GM12878 (cell line): ENCODE data around the gene SCAP. TPM values are rescaled to one million over a fixed set of nuclear protein-coding genes. Genes with fewer than 3 reads are reported as not detected.

Experiments
- ATAC-seq: fragments of 200-7000 bp; cut with Tn5 transposase; 3 replicates; pipeline ENCODE4 v1.9.1; 2020; ENCODE audit warnings: mild to moderate bottlenecking, moderate library complexity
- BruUV-seq: library from RNA; stranded (reverse); fragments of 400-500 nt; replicated peaks from 2 replicates; lab custom pipeline; 2021; lab: Mats Ljungman, UMichigan
- CTCF ChIA-PET: fragments of 300-600 bp; sonication (Branson Sonifier 250); formaldehyde crosslinking; extraction: SDS; loops from one replicate; lab custom pipeline; 2021; ENCODE audit warnings: inconsistent platforms; lab: Yijun Ruan, JAX
- POLR2A ChIA-PET: fragments of 350-600 bp; formaldehyde crosslinking; extraction: SDS; loops from one replicate; lab custom pipeline; 2021; ENCODE audit warnings: inconsistent platforms; lab: Charles Lee
- RAD21 ChIA-PET: fragments of 300-600 bp; sonication (Branson Sonifier 250); formaldehyde crosslinking; loops from one replicate; lab custom pipeline; 2023; ENCODE audit warnings: antibody characterized with exemption; ENCODE audit not compliant: unreplicated experiment; lab: Charles Lee
- SMC1A ChIA-PET: fragments of 300-600 bp; sonication (Branson Sonifier 250); formaldehyde crosslinking; loops from one replicate; lab custom pipeline; 2023; ENCODE audit not compliant: unreplicated experiment, uncharacterized antibody; lab: Charles Lee
- DNase-seq: peaks from one replicate; pipeline ENCODE4 v3.0.0-alpha.2; 2011; ENCODE audit warnings: low read depth, low spot score
- FAIRE-seq: peaks from 3 replicates; lab custom pipeline; 2011; peaks lifted over from hg19 to GRCh38; lab: Jason Lieb, UNC
- H2AFZ ChIP-seq: 2 replicates; pipeline ENCODE4 v1.6.0; 2011; ENCODE audit warnings: low read depth, low read length, control low read depth; ENCODE audit not compliant: control insufficient read depth
- H3K27ac ChIP-seq: 2 replicates; pipeline ENCODE4 v1.5.1; 2011; ENCODE audit warnings: control low read depth; ENCODE audit not compliant: control insufficient read depth, insufficient read depth
- H3K27me3 ChIP-seq, 2 experiments: replicated peaks in 1 of 2; 2 replicates each; pipeline versions ENCODE4 v1.6.0 to v1.6.1; 2011; ENCODE audit warnings: low read length in 1 of 2; ENCODE audit not compliant: control insufficient read depth in 2 of 2, insufficient read depth in 2 of 2
- H3K36me3 ChIP-seq, 2 experiments: 2 replicates each; pipeline ENCODE4 v1.5.1; 2011; ENCODE audit warnings: low read length in 1 of 2; ENCODE audit not compliant: control insufficient read depth in 2 of 2, insufficient read depth in 2 of 2
- H3K4me1 ChIP-seq: 2 replicates; pipeline ENCODE4 v1.6.1; 2011; ENCODE audit warnings: mild to moderate bottlenecking, low read length, moderate library complexity, mixed read lengths; ENCODE audit not compliant: control insufficient read depth, insufficient read depth
- H3K4me2 ChIP-seq: 2 replicates; pipeline ENCODE4 v1.6.0; 2011; ENCODE audit warnings: control low read depth; ENCODE audit not compliant: control insufficient read depth, insufficient read depth
- H3K4me3 ChIP-seq: fragments of 200-600 bp; sonication (generic); 2 replicates; pipeline ENCODE4 v1.5.1; 2016
- H3K79me2 ChIP-seq: 2 replicates; pipeline ENCODE4 v1.6.0; 2011; ENCODE audit warnings: low read length; ENCODE audit not compliant: control insufficient read depth, insufficient read depth
- H3K9ac ChIP-seq: 2 replicates; pipeline ENCODE4 v1.8.0; 2011; ENCODE audit warnings: low read length, control low read depth, mixed read lengths; ENCODE audit not compliant: control insufficient read depth, insufficient read depth
- H3K9me3 ChIP-seq: replicated peaks from 3 replicates; pipeline ENCODE4 v1.5.1; 2011; ENCODE audit warnings: mild to moderate bottlenecking, low read length; ENCODE audit not compliant: control insufficient read depth, insufficient read depth
- H4K20me1 ChIP-seq: 2 replicates; pipeline ENCODE4 v1.6.0; 2011; ENCODE audit not compliant: control insufficient read depth, insufficient read depth
- BRCA1 ChIP-seq: IDR thresholded peaks from 2 replicates; pipeline ENCODE4 v1.6.1; 2011; ENCODE audit warnings: low read depth, low read length, improper control_type of control experiment
- FOS ChIP-seq: IDR thresholded peaks from 3 replicates; pipeline ENCODE4 v1.6.1; 2011; ENCODE audit warnings: borderline replicate concordance; ENCODE audit not compliant: insufficient read length; ENCODE audit errors: extremely low read depth
- IKZF2 ChIP-seq, 2 experiments: fragments of 450-650 bp; IDR thresholded peaks; 2 replicates each; pipeline ENCODE4 v1.6.1; 2017; ENCODE audit warnings: mild to moderate bottlenecking in 2 of 2, moderate library complexity in 2 of 2
- MAX ChIP-seq: IDR thresholded peaks from 2 replicates; pipeline ENCODE4 v1.6.1; 2012; ENCODE audit warnings: low read depth, low read length, improper control_type of control experiment
- POLR2A ChIP-seq: IDR thresholded peaks from 2 replicates; pipeline ENCODE4 v1.6.1; 2011; ENCODE audit warnings: low read depth, mild to moderate bottlenecking, low read length
- SPI1 ChIP-seq: IDR thresholded peaks from 2 replicates; pipeline ENCODE4 v1.6.1; 2011; ENCODE audit warnings: low read depth, mild to moderate bottlenecking, low read length, moderate library complexity, borderline replicate concordance; ENCODE audit not compliant: insufficient read depth
- ZBTB40 ChIP-seq: fragments of 450-650 bp; IDR thresholded peaks from 2 replicates; pipeline ENCODE4 v1.6.1; 2016; ENCODE audit warnings: mild to moderate bottlenecking, moderate library complexity, borderline replicate concordance
- ZNF384 ChIP-seq: IDR thresholded peaks from 2 replicates; pipeline ENCODE4 v1.6.1; 2012; ENCODE audit warnings: low read depth, mild to moderate bottlenecking, low read length, improper control_type of control experiment, borderline replicate concordance
- ZSCAN29 ChIP-seq: fragments of 450-650 bp; IDR thresholded peaks from 2 replicates; pipeline ENCODE4 v1.6.1; 2017; ENCODE audit warnings: mild to moderate bottlenecking, moderate library complexity
- WGBS: methylation state at CpG from one replicate; pipeline ENCODE4 v1.1.6; 2016; ENCODE audit warnings: low lambda C conversion rate; ENCODE audit not compliant: insufficient replicate concordance, insufficient coverage; ENCODE audit errors: missing lambda C conversion rate; 5-methylcytosine and 5-hydroxymethylcytosine counted together
- in situ Hi-C: fragments of 300-500 bp; cut with MboI; formaldehyde crosslinking; loops from 9 replicates; pipeline ENCODE4 v1.14.3; 2018; ENCODE audit warnings: mixed read lengths
- intact Hi-C: fragments of 100-400 bp; cut with micrococcal nuclease; formaldehyde crosslinking; loops from one replicate; pipeline ENCODE4 v1.14.2; 2022; ENCODE audit not compliant: unreplicated experiment
- polyA plus RNA-seq, 11 experiments: library from polyadenylated mRNA; depleted of rRNA in 4 of 11; unstranded in 6 of 11; stranded (reverse) in 5 of 11; fragments of >200 nt; fragmentation: Nextera tagmentation in 4 of 11; fragmentation: Illumina TruSeq in 1 of 11; extraction: Ambion mirVana in 4 of 11; extraction: Trizol in 1 of 11; gene quantifications; 1 replicate in 1 of 11; 2 replicates in 10 of 11; pipeline versions ENCODE4 v1.2.1 to v1.2.3, GENCODE V29; 2011 to 2016; ENCODE audit warnings: inconsistent platforms in 2 of 11, missing spikeins in 2 of 11, low read depth in 1 of 11
- total RNA-seq, 4 experiments: library from RNA; depleted of rRNA in 3 of 4; stranded (reverse); fragments of >200 nt in 3 of 4; fragmentation: Illumina TruSeq in 1 of 4; extraction: Trizol in 1 of 4; gene quantifications; 2 replicates each; pipeline versions ENCODE4 v1.2.1 to v1.2.3, GENCODE V29; 2013 to 2021
- TF ChIP-seq, protein P1 (sequence below): fragments of 450-650 bp; formaldehyde crosslinking; IDR thresholded peaks from 2 replicates; pipeline ENCODE4 v1.5.0; 2022; ENCODE audit warnings: mild to moderate bottlenecking, missing genetic modification characterization
- TF ChIP-seq, protein P2 (sequence below): fragments of 450-650 bp; IDR thresholded peaks from 2 replicates; pipeline ENCODE4 v1.6.1; 2017; ENCODE audit warnings: low read depth, mild to moderate bottlenecking, moderate library complexity

The SCAP gene
- total and polyA plus RNA-seq, 10 of the 15 experiments (the other 5 are each of a cell fraction or from before 2014, with no cell fraction given) = 1.5 to 64.1 (median 27.9) TPM

DNA sequence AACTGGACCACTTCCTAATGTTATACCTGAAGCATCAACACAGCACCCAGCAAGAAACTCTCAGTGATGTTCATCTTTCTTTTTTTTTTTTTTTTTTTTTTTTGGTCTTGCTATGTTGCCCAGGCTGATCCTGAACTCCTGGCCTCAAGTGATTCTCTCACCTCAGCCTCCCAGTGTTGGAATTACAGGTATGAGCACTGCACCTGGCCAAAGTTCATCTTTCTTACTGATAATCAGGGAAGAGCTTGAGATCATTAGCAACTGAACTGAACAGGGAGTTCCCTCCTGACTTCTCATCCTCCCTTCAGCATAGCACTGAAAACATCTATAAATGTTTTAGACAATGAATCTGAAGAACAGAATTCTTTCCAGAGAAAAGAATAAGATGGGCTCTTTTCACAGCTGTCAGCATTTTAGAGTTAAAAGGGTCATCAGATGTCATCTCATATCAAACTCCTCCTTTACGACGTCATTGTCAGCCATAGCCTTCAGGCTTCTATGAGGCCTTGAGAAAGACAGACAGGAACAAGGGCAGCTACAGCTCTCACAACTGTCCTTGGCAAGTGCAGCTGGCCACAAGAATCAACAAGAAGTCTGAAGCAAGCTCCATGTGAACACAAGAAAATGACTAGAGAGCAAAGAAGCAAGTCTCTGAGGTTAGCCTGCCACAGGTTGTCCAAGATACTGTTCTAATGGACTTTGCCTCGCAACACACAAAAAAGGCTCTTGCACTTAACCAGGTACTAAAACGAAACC lies 33.8 kb downstream of the SCAP start:
- in situ Hi-C loops (no loop called here), intact Hi-C loops (no loop called here)
- peaks cover 6% of the 10 kb centered on the region; the same call in 1 of the 2 replicates for H3K4me1 ChIP-seq
- ChIA-PET CTCF (interaction anchor here (1.0 kb wide), 1 partner anchor 20 kb away, joined by 4 read pairs; no protein-coding TSS in a partner anchor), RAD21 (interaction anchor here (0.6 kb wide), 1 partner anchor 21 kb away, joined by 3 read pairs; no protein-coding TSS in a partner anchor), SMC1A (interaction anchor here (1.5 kb wide), 1 partner anchor 15 kb away, joined by 4 read pairs; no protein-coding TSS in a partner anchor), POLR2A (interaction anchor here (0.7 kb wide), 1 partner anchor 20 kb away, joined by 6 read pairs; no protein-coding TSS in a partner anchor)
- FAIRE-seq (no peak), ATAC-seq (no peak), DNase-seq (no peak)
- no peak overlapping the region for H3K4me3 ChIP-seq
- H3K4me2 ChIP-seq = no peak overlapping the region
- no TSS peak for BruUV-seq
- H4K20me1 ChIP-seq = no peaks in the 10 kb centered on the region
- 93% methylated on average over 4 of the region's 4 CpGs for WGBS
- H3K9me3 ChIP-seq = no peaks in the 10 kb centered on the region
- H3K9ac ChIP-seq = no peak overlapping the region
- H3K27ac ChIP-seq = no peak overlapping the region
- no peaks in the 10 kb centered on the region for H3K27me3 ChIP-seq
- no peak overlapping the region for H2AFZ ChIP-seq
- peaks cover 10% of the 10 kb centered on the region for H3K79me2 ChIP-seq
- H3K36me3 ChIP-seq = peaks cover 10 to 14% of the 10 kb centered on the region in 2 experiments
- no peak for TF ChIP-seq ZNF384
- no peak for TF ChIP-seq BRCA1
- TF ChIP-seq FOS = no peak
- no peak for TF ChIP-seq SPI1
- TF ChIP-seq, protein P1, sequence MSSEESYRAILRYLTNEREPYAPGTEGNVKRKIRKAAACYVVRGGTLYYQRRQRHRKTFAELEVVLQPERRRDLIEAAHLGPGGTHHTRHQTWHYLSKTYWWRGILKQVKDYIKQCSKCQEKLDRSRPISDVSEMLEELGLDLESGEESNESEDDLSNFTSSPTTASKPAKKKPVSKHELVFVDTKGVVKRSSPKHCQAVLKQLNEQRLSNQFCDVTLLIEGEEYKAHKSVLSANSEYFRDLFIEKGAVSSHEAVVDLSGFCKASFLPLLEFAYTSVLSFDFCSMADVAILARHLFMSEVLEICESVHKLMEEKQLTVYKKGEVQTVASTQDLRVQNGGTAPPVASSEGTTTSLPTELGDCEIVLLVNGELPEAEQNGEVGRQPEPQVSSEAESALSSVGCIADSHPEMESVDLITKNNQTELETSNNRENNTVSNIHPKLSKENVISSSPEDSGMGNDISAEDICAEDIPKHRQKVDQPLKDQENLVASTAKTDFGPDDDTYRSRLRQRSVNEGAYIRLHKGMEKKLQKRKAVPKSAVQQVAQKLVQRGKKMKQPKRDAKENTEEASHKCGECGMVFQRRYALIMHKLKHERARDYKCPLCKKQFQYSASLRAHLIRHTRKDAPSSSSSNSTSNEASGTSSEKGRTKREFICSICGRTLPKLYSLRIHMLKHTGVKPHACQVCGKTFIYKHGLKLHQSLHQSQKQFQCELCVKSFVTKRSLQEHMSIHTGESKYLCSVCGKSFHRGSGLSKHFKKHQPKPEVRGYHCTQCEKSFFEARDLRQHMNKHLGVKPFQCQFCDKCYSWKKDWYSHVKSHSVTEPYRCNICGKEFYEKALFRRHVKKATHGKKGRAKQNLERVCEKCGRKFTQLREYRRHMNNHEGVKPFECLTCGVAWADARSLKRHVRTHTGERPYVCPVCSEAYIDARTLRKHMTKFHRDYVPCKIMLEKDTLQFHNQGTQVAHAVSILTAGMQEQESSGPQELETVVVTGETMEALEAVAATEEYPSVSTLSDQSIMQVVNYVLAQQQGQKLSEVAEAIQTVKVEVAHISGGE (CRISPR knock-in tag) = no peak
- no peak for TF ChIP-seq IKZF2 (IDR thresholded peaks at IDR 0.05)
- TF ChIP-seq, protein P2, sequence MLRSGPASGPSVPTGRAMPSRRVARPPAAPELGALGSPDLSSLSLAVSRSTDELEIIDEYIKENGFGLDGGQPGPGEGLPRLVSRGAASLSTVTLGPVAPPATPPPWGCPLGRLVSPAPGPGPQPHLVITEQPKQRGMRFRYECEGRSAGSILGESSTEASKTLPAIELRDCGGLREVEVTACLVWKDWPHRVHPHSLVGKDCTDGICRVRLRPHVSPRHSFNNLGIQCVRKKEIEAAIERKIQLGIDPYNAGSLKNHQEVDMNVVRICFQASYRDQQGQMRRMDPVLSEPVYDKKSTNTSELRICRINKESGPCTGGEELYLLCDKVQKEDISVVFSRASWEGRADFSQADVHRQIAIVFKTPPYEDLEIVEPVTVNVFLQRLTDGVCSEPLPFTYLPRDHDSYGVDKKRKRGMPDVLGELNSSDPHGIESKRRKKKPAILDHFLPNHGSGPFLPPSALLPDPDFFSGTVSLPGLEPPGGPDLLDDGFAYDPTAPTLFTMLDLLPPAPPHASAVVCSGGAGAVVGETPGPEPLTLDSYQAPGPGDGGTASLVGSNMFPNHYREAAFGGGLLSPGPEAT = no peak
- no peak for TF ChIP-seq POLR2A
- TF ChIP-seq ZBTB40 = no peak
- TF ChIP-seq ZSCAN29 = no peak
- TF ChIP-seq MAX = no peak
